AG04449 (cell line): Measurements from ENCODE around the gene MAPK8.

ENCODE experiments used
- CTCF ChIA-PET: fragments of 350-600 bp; formaldehyde crosslinking; extraction: SDS; loops from one replicate; lab custom pipeline; 2021; ENCODE audit warnings: antibody characterized with exemption; lab: Yijun Ruan, JAX
- POLR2A ChIA-PET: fragments of 400-600, 350-600 bp; formaldehyde crosslinking; extraction: SDS; loops from one replicate; lab custom pipeline; 2020; ENCODE audit warnings: antibody characterized with exemption, inconsistent platforms; lab: Yijun Ruan, JAX
- DNase-seq: peaks from one replicate; pipeline ENCODE4 v3.0.0-alpha.2; 2010; ENCODE audit warnings: low read depth, low spot score
- H3K4me3 ChIP-seq: 2 replicates; pipeline ENCODE4 v1.5.1; 2011; ENCODE audit warnings: low read depth, mild to moderate bottlenecking, control low read depth, low read length
- TF ChIP-seq, protein P1 (sequence below): IDR thresholded peaks from one replicate; pipeline ENCODE4 v1.5.1; 2011; ENCODE audit warnings: mild to moderate bottlenecking, moderate library complexity, low read length, control low read depth, inconsistent platforms; ENCODE audit not compliant: insufficient read depth; ENCODE audit errors: missing control alignments

The MAPK8 gene

DNA sequence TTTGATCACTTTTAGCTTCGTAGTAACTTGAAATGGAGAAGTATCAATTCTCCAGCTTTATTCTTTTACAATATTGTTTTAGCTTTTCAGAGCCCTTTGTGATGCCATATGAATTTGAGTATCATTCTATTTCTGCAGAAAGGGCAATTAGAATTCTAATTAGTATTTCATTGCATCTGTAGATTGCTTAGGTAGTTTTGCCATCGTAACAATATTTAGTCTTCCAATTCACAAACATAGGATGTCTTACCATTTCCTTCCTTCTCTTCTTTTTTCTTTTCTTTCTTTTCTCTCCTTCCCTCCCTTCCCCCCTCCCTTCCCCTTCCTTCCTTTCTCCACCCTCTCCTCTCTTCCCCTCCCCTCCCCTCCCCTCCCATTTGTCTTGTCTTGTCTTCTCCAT is 105.0 kb downstream of the MAPK8 start:
- DNase-seq: no peak
- CTCF ChIA-PET: no interaction called here
- no peak overlapping the region for H3K4me3 ChIP-seq
- TF ChIP-seq, protein P1, sequence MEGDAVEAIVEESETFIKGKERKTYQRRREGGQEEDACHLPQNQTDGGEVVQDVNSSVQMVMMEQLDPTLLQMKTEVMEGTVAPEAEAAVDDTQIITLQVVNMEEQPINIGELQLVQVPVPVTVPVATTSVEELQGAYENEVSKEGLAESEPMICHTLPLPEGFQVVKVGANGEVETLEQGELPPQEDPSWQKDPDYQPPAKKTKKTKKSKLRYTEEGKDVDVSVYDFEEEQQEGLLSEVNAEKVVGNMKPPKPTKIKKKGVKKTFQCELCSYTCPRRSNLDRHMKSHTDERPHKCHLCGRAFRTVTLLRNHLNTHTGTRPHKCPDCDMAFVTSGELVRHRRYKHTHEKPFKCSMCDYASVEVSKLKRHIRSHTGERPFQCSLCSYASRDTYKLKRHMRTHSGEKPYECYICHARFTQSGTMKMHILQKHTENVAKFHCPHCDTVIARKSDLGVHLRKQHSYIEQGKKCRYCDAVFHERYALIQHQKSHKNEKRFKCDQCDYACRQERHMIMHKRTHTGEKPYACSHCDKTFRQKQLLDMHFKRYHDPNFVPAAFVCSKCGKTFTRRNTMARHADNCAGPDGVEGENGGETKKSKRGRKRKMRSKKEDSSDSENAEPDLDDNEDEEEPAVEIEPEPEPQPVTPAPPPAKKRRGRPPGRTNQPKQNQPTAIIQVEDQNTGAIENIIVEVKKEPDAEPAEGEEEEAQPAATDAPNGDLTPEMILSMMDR: no peak
- POLR2A ChIA-PET: interaction anchor here (0.7 kb wide), 1 partner anchor 41 kb away, joined by 3 read pairs; no protein-coding TSS in a partner anchor

DNA sequence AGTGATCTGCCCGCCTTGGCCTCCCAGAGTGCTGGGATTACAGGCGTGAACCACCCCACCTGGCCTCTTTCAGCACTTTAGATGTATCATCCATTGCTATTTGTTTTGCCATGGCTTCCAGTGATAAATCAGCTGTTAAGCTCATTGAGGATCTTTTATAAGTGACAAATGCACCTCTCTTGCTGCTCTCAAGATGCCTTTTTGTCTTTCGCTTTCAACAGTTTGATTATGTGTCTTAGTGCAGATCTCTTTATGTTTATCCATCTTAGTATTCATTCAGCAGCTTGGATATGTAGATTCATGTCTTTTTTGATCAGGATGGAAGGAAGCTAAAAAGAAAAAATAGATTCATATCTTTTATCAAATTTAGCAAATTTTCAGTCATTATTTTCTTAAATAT is 105.6 kb downstream of the MAPK8 start:
- POLR2A ChIA-PET: interaction anchor here (0.7 kb wide), 1 partner anchor 41 kb away, joined by 3 read pairs; no protein-coding TSS in a partner anchor
- CTCF ChIA-PET: no interaction called here
- no peak for DNase-seq
- H3K4me3 ChIP-seq: no peak overlapping the region
- TF ChIP-seq, protein P1: no peak

DNA sequence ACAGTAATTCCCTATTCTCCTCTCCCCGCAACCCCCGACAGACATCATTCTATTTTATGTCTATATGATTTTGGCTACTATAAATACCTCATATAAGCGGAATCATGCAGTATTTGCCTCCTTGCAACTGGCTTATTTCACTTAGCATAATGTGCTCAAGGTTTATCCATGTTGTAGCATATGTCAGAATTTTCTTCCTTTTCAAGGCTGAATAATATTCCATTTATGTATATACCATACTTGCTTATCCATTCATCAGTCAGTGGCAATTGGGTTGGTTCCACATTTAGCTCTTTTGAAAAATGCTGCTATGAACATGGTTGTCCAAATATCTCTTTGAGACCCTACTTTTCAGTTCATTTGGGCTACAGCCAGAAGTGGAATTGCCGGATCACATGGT is 106.5 kb downstream of the MAPK8 start:
- TF ChIP-seq, protein P1: no peak
- H3K4me3 ChIP-seq: no peak overlapping the region
- no peak for DNase-seq
- ChIA-PET CTCF (interaction anchor here (1.4 kb wide), 1 partner anchor 13 kb away, joined by 4 read pairs; no protein-coding TSS in a partner anchor), POLR2A (no interaction called here)

DNA sequence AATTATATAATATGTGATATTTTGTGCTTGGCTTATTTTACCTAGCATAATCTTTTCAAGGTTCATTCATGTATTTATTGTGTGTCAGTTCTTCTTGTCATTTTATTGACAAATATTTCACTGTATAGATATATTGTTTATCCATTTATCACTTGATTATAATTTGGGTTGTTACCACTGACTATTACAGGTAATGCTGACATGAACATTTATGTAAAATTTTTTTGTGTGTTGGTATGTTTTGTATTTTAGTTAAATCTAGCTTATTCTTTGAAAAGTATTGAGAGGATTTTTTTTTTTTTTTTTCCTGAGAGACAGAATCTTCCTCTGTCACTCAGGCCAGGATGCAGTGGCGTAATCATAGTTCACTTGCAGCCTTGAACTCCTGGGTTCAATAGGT is 107.7 kb downstream of the MAPK8 start:
- DNase-seq: no peak
- ChIA-PET CTCF (interaction anchor here (1.4 to 4.0 kb wide), 2 partner anchors 15 to 242 kb away, joined by 4 to 13 read pairs; no protein-coding TSS in a partner anchor), POLR2A (no interaction called here)
- H3K4me3 ChIP-seq: no peak overlapping the region
- TF ChIP-seq, protein P1: no peak

DNA sequence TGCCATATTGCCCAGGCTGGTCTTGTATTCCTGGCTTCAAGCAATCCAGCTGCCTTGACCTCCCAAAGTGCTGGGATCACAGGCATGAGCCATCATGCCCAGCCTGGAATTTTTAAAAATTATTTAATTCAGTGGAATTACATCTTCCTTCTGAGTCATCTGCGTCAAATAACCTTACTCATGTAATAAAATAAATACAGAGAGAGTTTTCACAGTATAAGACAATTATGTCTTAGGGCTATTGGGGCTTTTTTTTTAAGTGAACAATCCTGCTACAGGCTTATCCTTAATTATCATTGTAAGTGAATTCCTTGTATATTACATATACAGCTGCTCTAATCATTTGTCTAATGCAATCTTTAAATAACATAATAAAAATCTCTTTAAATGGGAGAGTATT is 108.3 kb downstream of the MAPK8 start:
- POLR2A ChIA-PET: no interaction called here
- CTCF ChIA-PET: interaction anchor here (1.3 to 4.0 kb wide), 2 partner anchors 19 to 241 kb away, joined by 3 to 13 read pairs; no protein-coding TSS in a partner anchor
- TF ChIP-seq, protein P1: no peak
- no peak overlapping the region for H3K4me3 ChIP-seq
- DNase-seq: no peak

DNA sequence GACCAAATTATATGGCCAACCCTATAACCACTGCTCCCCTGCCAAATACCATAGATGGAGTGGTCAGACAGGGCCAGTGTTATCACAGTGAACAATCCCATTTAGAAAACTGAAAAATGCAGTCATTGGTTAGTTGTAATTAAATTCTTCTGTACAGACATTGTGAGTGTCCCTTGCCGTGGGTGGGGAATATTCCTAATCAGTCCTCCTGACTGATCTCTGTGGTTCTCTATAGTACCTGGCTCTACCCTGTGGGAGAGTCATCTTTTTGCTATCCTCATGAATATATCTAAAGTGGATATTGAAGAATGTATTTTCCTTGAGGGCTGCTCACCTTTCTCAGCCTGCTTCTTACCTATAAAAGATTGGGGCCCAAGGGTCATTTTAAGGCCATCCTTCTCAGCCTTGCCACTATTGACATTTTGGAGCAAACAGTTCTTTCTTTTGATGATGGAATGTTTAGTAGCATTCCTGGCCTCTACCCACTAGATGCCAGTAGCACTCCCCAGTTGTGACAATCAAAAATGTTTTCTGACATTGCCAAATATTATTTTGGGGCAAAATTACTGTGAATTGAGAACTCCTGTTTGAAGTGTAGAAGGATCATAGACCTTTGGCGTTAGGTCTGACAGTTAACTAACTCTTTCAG is 110.2 kb downstream of the MAPK8 start:
- no peak for DNase-seq
- TF ChIP-seq, protein P1: no peak
- CTCF ChIA-PET: interaction anchor here (0.7 to 4.0 kb wide), 3 partner anchors 26 to 240 kb away, joined by 3 to 13 read pairs (median 6); no protein-coding TSS in a partner anchor
- POLR2A ChIA-PET: no interaction called here
- no peak overlapping the region for H3K4me3 ChIP-seq
